ENCODE results near the gene LAMP1. TPM values are rescaled to one million over a fixed set of nuclear protein-coding genes. Genes with fewer than 3 reads are reported as not detected.
A peak's percentile ranks its signal among the peaks of the same experiment; 100 is the strongest.

Gene LAMP1
- total and polyA plus RNA-seq, 2 donors (not counting 1 experiment from before 2014, with no cell fraction given) = 52.1 to 96.1 TPM

DNA sequence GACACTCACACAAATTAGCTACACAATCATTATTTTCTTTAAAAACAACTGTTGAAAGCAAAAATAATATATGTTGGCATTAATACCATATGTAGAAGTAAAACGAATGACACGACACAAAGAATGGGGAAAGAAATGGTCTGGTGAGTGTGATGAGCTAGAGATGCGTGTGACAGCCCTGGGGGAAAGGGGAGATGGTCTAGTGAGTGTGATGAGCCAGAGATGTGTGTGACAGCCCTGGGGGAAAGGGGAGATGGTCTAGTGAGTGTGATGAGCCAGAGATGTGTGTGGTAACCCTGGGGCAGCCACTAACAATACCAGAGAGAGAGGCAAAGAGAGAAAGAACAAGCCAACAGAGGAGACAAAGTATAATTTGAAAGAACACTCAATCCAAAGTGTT, 22.3 kb upstream of the LAMP1 start:
- H3K9ac ChIP-seq (ENCODE audit: low read length) = no peak overlapping the region
- H3K4me1 ChIP-seq (ENCODE audit: control insufficient read depth in 2 of 2, insufficient read depth in 2 of 2, low read length in 2 of 2) = no peaks in the 10 kb centered on the region
- no peak overlapping the region for H3K4me3 ChIP-seq (ENCODE audit: control extremely low read depth in 1 of 5, extremely low read depth in 1 of 5, insufficient read depth in 1 of 5, low read depth in 2 of 5, low read length in 4 of 5)
- no peak overlapping the region for H3K27ac Mint-ChIP-seq
- ChIA-PET POLR2A (no interaction called here), CTCF (interaction anchor here (1.1 to 2.2 kb wide), 2 partner anchors 177 to 288 kb away, joined by 3 to 7 read pairs; no protein-coding TSS in a partner anchor)
- TF ChIP-seq EZH2 (IDR thresholded peaks at IDR 0.05; ENCODE audit: borderline replicate concordance, insufficient read depth, low read depth, low read length, poor library complexity, severe bottlenecking) = no peak
- TF ChIP-seq, protein P1, sequence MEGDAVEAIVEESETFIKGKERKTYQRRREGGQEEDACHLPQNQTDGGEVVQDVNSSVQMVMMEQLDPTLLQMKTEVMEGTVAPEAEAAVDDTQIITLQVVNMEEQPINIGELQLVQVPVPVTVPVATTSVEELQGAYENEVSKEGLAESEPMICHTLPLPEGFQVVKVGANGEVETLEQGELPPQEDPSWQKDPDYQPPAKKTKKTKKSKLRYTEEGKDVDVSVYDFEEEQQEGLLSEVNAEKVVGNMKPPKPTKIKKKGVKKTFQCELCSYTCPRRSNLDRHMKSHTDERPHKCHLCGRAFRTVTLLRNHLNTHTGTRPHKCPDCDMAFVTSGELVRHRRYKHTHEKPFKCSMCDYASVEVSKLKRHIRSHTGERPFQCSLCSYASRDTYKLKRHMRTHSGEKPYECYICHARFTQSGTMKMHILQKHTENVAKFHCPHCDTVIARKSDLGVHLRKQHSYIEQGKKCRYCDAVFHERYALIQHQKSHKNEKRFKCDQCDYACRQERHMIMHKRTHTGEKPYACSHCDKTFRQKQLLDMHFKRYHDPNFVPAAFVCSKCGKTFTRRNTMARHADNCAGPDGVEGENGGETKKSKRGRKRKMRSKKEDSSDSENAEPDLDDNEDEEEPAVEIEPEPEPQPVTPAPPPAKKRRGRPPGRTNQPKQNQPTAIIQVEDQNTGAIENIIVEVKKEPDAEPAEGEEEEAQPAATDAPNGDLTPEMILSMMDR (IDR thresholded peaks at IDR 0.05) = no peak
- peaks cover 17% of the 10 kb centered on the region for H3K27me3 Mint-ChIP-seq
- H3K9me3 Mint-ChIP-seq (ENCODE audit: insufficient read depth) = no peaks in the 10 kb centered on the region
- no peak overlapping the region for H3K4me3 Mint-ChIP-seq
- H2AFZ ChIP-seq (ENCODE audit: insufficient read depth, low read depth, low read length, poor library complexity, severe bottlenecking) = no peak overlapping the region
- DNase-seq = no peak
- intact Hi-C loops (cut with micrococcal nuclease) = loop anchor here (2.0 kb wide), 1 partner anchor 176 kb away; no protein-coding TSS in a partner anchor
- H4K20me1 ChIP-seq (ENCODE audit: control insufficient read depth, insufficient read depth, low read length, poor library complexity, severe bottlenecking) = no peaks in the 10 kb centered on the region
- no peak overlapping the region for H3K27ac ChIP-seq (ENCODE audit: low read length in 2 of 2)
- WGBS (ENCODE audit: insufficient coverage) = 85% methylated on average over 2 of the region's 3 CpGs
- H3K79me2 ChIP-seq (ENCODE audit: control insufficient read depth, insufficient read depth, low read length) = no peaks in the 10 kb centered on the region
- ATAC-seq (ENCODE audit: low read depth) = no peak
- H3K9me3 ChIP-seq (ENCODE audit: control extremely low read depth in 1 of 3, control insufficient read depth in 2 of 3, insufficient read depth in 1 of 3, low read length in 2 of 3) = no peaks in the 10 kb centered on the region
- no peaks in the 10 kb centered on the region for H3K36me3 ChIP-seq (replicated peaks in 1 of 2; ENCODE audit: control extremely low read depth in 1 of 2, control insufficient read depth in 1 of 2, extremely low read depth in 1 of 2, insufficient read depth in 2 of 2, low read length in 1 of 2)
- no peaks in the 10 kb centered on the region for H3K4me1 Mint-ChIP-seq
- no peak overlapping the region for H3K4me2 ChIP-seq (replicated peaks; ENCODE audit: low read depth, low read length, poor library complexity, severe bottlenecking)
- H3K27me3 ChIP-seq (replicated peaks in 1 of 4; ENCODE audit: control extremely low read depth in 1 of 4, control insufficient read depth in 3 of 4, insufficient read depth in 4 of 4, low read length in 3 of 4) = no peaks in the 10 kb centered on the region

DNA sequence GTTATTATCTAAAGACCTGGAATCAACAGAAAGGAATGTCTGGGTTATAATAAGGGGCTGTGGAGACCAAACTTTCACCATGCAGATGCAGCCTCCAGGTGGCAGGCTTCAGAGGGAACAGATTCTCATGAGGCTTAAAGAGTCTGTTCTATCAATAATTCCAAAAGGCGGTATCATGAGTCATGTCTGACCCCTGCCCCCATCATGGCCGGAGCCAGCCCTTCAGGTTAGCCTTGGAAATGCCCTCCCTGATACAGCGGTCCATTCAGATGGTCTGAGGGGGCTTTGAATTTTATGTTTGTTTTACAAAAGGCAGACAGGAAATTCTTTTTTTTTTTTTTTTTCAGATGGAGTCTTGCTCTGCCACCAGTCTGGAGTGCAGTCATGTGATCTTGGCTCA, 21.7 kb upstream of the LAMP1 start:
- 11% methylated on average over 1 of the region's 3 CpGs for WGBS (ENCODE audit: insufficient coverage)
- H3K9ac ChIP-seq (ENCODE audit: low read length) = no peak overlapping the region
- H3K4me1 Mint-ChIP-seq = no peaks in the 10 kb centered on the region
- no peak for ATAC-seq (ENCODE audit: low read depth)
- H3K79me2 ChIP-seq (ENCODE audit: control insufficient read depth, insufficient read depth, low read length) = no peaks in the 10 kb centered on the region
- no peak overlapping the region for H3K4me3 ChIP-seq (ENCODE audit: control extremely low read depth in 1 of 5, extremely low read depth in 1 of 5, insufficient read depth in 1 of 5, low read depth in 2 of 5, low read length in 4 of 5)
- peaks cover 21% of the 10 kb centered on the region for H3K27me3 Mint-ChIP-seq
- no peak overlapping the region for H3K27ac ChIP-seq (ENCODE audit: low read length in 2 of 2)
- no peaks in the 10 kb centered on the region for H3K9me3 ChIP-seq (ENCODE audit: control extremely low read depth in 1 of 3, control insufficient read depth in 2 of 3, insufficient read depth in 1 of 3, low read length in 2 of 3)
- no peak overlapping the region for H2AFZ ChIP-seq (ENCODE audit: insufficient read depth, low read depth, low read length, poor library complexity, severe bottlenecking)
- TF ChIP-seq, protein P1 (IDR thresholded peaks at IDR 0.05) = peak; percentile 36
- no peak for TF ChIP-seq EZH2 (IDR thresholded peaks at IDR 0.05; ENCODE audit: borderline replicate concordance, insufficient read depth, low read depth, low read length, poor library complexity, severe bottlenecking)
- H3K36me3 ChIP-seq (replicated peaks in 1 of 2; ENCODE audit: control extremely low read depth in 1 of 2, control insufficient read depth in 1 of 2, extremely low read depth in 1 of 2, insufficient read depth in 2 of 2, low read length in 1 of 2) = no peaks in the 10 kb centered on the region
- ChIA-PET CTCF (interaction anchor here (1.9 kb wide), 1 partner anchor 118 kb away, joined by 4 read pairs; no protein-coding TSS in a partner anchor), POLR2A (no interaction called here)
- H3K27me3 ChIP-seq (replicated peaks in 1 of 4; ENCODE audit: control extremely low read depth in 1 of 4, control insufficient read depth in 3 of 4, insufficient read depth in 4 of 4, low read length in 3 of 4) = peaks cover 0 to 3% (median 0%) of the 10 kb centered on the region in 4 experiments
- intact Hi-C loops (cut with micrococcal nuclease) = loop anchor here (2.0 kb wide), 1 partner anchor 175 kb away; no protein-coding TSS in a partner anchor
- H3K27ac Mint-ChIP-seq = no peak overlapping the region
- H4K20me1 ChIP-seq (ENCODE audit: control insufficient read depth, insufficient read depth, low read length, poor library complexity, severe bottlenecking) = no peaks in the 10 kb centered on the region
- H3K4me2 ChIP-seq (replicated peaks; ENCODE audit: low read depth, low read length, poor library complexity, severe bottlenecking) = no peak overlapping the region
- no peak overlapping the region for H3K4me3 Mint-ChIP-seq
- H3K9me3 Mint-ChIP-seq (ENCODE audit: insufficient read depth) = no peaks in the 10 kb centered on the region
- peak; percentile 38 for DNase-seq
- H3K4me1 ChIP-seq (ENCODE audit: control insufficient read depth in 2 of 2, insufficient read depth in 2 of 2, low read length in 2 of 2) = no peaks in the 10 kb centered on the region
